ENCODE results near the gene PALM.

The PALM gene

GRCh38 chr19:764301-764700, 55.6 kb downstream of the PALM start:
- Histone ChIP-seq H3K27ac (ENCODE audit: low read depth, low read length, poor library complexity, severe bottlenecking) (no peak overlapping the region), H3K9me3 (ENCODE audit: low read length) (no peaks in the 10 kb centered on the region), H3F3A (ENCODE audit: insufficient read depth, low read length) (no peaks in the 10 kb centered on the region), H3K36me3 (ENCODE audit: insufficient read depth, low read length) (no peaks in the 10 kb centered on the region), H3K4me3 (ENCODE audit: low read depth, low read length, poor library complexity, severe bottlenecking) (no peak overlapping the region), H4K20me1 (ENCODE audit: insufficient read depth, low read length) (no peaks in the 10 kb centered on the region), H3K4me1 (ENCODE audit: insufficient read depth, low read length, severe bottlenecking) (no peaks in the 10 kb centered on the region), H3K79me2 (ENCODE audit: insufficient read depth, low read length) (no peaks in the 10 kb centered on the region), H3K9ac (ENCODE audit: low read length) (no peak overlapping the region), H2AFZ (ENCODE audit: low read length) (no peak overlapping the region), H3K4me2 (ENCODE audit: low read length) (no peak overlapping the region), H3K9me2 (ENCODE audit: low read depth, low read length) (no peaks in the 10 kb centered on the region), H3K27me3 (ENCODE audit: insufficient read depth, low read length) (no peaks in the 10 kb centered on the region)
- TF ChIP-seq CTCF (IDR thresholded peaks at IDR 0.05; ENCODE audit: low read length): no peak

- Histone ChIP-seq H3K9ac (ENCODE audit: low read length) (no peak overlapping the region), H3K27me3 (ENCODE audit: insufficient read depth, low read length) (no peaks in the 10 kb centered on the region), H3F3A (ENCODE audit: insufficient read depth, low read length) (no peaks in the 10 kb centered on the region), H3K4me2 (ENCODE audit: low read length) (no peak overlapping the region), H3K27ac (ENCODE audit: low read depth, low read length, poor library complexity, severe bottlenecking) (no peak overlapping the region), H4K20me1 (ENCODE audit: insufficient read depth, low read length) (no peaks in the 10 kb centered on the region), H3K4me3 (ENCODE audit: low read depth, low read length, poor library complexity, severe bottlenecking) (no peak overlapping the region), H3K9me2 (ENCODE audit: low read depth, low read length) (no peaks in the 10 kb centered on the region), H3K9me3 (ENCODE audit: low read length) (no peaks in the 10 kb centered on the region), H3K79me2 (ENCODE audit: insufficient read depth, low read length) (no peaks in the 10 kb centered on the region), H3K36me3 (ENCODE audit: insufficient read depth, low read length) (no peaks in the 10 kb centered on the region), H3K4me1 (ENCODE audit: insufficient read depth, low read length, severe bottlenecking) (no peaks in the 10 kb centered on the region), H2AFZ (ENCODE audit: low read length) (no peak overlapping the region)
- no peak for TF ChIP-seq EZH2 (IDR thresholded peaks at IDR 0.05; ENCODE audit: borderline replicate concordance, low read length)
- no peak for TF ChIP-seq CTCF (IDR thresholded peaks at IDR 0.05; ENCODE audit: low read length)
Observed at GRCh38 chr19:765179-765738, 56.5 kb downstream of the PALM start.

GRCh38 chr19:768424-768823, 59.7 kb downstream of the PALM start:
- Histone ChIP-seq H3K27me3 (ENCODE audit: insufficient read depth, low read length) (no peaks in the 10 kb centered on the region; the same call in 1 of the 2 replicates), H3K9me3 (ENCODE audit: low read length) (no peaks in the 10 kb centered on the region), H3K79me2 (ENCODE audit: insufficient read depth, low read length) (no peaks in the 10 kb centered on the region)

More at GRCh38 chr19:768424-768823, 59.7 kb downstream of the PALM start:
- no peaks in the 10 kb centered on the region for H3K4me1 ChIP-seq (ENCODE audit: insufficient read depth, low read length, severe bottlenecking)
- no peak overlapping the region for H2AFZ ChIP-seq (ENCODE audit: low read length)
- no peak overlapping the region for H3K4me2 ChIP-seq (ENCODE audit: low read length)
- no peak overlapping the region for H3K27ac ChIP-seq (ENCODE audit: low read depth, low read length, poor library complexity, severe bottlenecking)
- no peak overlapping the region for H3K4me3 ChIP-seq (ENCODE audit: low read depth, low read length, poor library complexity, severe bottlenecking)
- H3K9me2 ChIP-seq (ENCODE audit: low read depth, low read length): no peaks in the 10 kb centered on the region
- TF ChIP-seq EZH2 (IDR thresholded peaks at IDR 0.05; ENCODE audit: borderline replicate concordance, low read length): no peak
- no peak for TF ChIP-seq CTCF (IDR thresholded peaks at IDR 0.05; ENCODE audit: low read length)
- no peak overlapping the region for H3K9ac ChIP-seq (ENCODE audit: low read length)
- H4K20me1 ChIP-seq (ENCODE audit: insufficient read depth, low read length): no peaks in the 10 kb centered on the region
- H3F3A ChIP-seq (ENCODE audit: insufficient read depth, low read length): no peaks in the 10 kb centered on the region
- no peaks in the 10 kb centered on the region for H3K36me3 ChIP-seq (ENCODE audit: insufficient read depth, low read length)

All from OCI-LY1 (cell line).